ENCODE data around the gene PAGE2B.
"Not testable (repeated sequence)": the region's sequence is repeated elsewhere in the genome, so short reads cannot be mapped to it uniquely, and the experiment has no call there.

- TF ChIP-seq, protein P1, sequence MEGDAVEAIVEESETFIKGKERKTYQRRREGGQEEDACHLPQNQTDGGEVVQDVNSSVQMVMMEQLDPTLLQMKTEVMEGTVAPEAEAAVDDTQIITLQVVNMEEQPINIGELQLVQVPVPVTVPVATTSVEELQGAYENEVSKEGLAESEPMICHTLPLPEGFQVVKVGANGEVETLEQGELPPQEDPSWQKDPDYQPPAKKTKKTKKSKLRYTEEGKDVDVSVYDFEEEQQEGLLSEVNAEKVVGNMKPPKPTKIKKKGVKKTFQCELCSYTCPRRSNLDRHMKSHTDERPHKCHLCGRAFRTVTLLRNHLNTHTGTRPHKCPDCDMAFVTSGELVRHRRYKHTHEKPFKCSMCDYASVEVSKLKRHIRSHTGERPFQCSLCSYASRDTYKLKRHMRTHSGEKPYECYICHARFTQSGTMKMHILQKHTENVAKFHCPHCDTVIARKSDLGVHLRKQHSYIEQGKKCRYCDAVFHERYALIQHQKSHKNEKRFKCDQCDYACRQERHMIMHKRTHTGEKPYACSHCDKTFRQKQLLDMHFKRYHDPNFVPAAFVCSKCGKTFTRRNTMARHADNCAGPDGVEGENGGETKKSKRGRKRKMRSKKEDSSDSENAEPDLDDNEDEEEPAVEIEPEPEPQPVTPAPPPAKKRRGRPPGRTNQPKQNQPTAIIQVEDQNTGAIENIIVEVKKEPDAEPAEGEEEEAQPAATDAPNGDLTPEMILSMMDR (IDR thresholded peaks at IDR 0.05) = not testable (repeated sequence)
- TF ChIP-seq EZH2, EZH2phosphoT487 (IDR thresholded peaks at IDR 0.05): not testable (repeated sequence)
Measured at GRCh38 chrX:55116589-55116988, 41.8 kb downstream of the PAGE2B start.

All from neural progenitor cell (in vitro differentiated cells).